Epithelial cell of proximal tubule (primary cell): Measurements from ENCODE around the gene TMEM254. TPM values are rescaled to one million over a fixed set of nuclear protein-coding genes. Genes with fewer than 3 reads are reported as not detected.
"Not testable (repeated sequence)": the region's sequence is repeated elsewhere in the genome, so short reads cannot be mapped to it uniquely, and the experiment has no call there.

Experiments
- DNase-seq: peaks from one replicate; pipeline ENCODE4 v3.0.0-alpha.2; 2011; ENCODE audit warnings: low read depth
- H3K4me3 ChIP-seq: 2 replicates; pipeline ENCODE4 v1.5.1; 2011; ENCODE audit warnings: low read depth, mild to moderate bottlenecking, low read length
- total RNA-seq: library from RNA; depleted of rRNA; stranded (reverse); fragments of >200 nt; gene quantifications from 2 replicates; pipeline ENCODE4 v1.2.3, GENCODE V29; 2015
- TF ChIP-seq, protein P1 (sequence below): conservative IDR thresholded peaks from 2 replicates; pipeline ENCODE4 v1.5.1; 2012; ENCODE audit warnings: low read depth, mild to moderate bottlenecking, low read length

The TMEM254 gene
- total RNA-seq, 1 donor from 2014 or later: 11.6 TPM

DNA sequence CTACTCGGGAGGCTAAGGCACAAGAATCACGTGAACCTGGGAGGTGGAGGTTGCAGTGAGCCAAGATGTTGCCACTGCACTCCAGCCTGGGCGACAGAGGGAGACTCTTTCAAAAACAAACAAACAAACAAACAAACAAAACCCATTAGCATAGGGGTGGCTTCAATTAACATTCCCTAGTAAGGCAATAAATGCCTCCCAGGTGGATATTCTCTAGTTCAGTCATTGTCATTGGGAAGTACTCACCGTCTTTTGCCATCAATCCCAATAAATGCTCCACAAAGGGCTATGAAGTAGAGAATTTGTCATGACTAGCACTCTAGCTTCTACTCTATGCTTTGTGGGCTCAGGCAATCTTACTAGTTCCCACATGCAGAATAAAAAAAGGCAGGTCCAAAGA lies 11.7 kb upstream of the TMEM254 start:
- no peak overlapping the region for H3K4me3 ChIP-seq
- TF ChIP-seq, protein P1, sequence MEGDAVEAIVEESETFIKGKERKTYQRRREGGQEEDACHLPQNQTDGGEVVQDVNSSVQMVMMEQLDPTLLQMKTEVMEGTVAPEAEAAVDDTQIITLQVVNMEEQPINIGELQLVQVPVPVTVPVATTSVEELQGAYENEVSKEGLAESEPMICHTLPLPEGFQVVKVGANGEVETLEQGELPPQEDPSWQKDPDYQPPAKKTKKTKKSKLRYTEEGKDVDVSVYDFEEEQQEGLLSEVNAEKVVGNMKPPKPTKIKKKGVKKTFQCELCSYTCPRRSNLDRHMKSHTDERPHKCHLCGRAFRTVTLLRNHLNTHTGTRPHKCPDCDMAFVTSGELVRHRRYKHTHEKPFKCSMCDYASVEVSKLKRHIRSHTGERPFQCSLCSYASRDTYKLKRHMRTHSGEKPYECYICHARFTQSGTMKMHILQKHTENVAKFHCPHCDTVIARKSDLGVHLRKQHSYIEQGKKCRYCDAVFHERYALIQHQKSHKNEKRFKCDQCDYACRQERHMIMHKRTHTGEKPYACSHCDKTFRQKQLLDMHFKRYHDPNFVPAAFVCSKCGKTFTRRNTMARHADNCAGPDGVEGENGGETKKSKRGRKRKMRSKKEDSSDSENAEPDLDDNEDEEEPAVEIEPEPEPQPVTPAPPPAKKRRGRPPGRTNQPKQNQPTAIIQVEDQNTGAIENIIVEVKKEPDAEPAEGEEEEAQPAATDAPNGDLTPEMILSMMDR: no peak
- DNase-seq: no peak

GRCh38 chr10:80067821-80068220 lies 10.6 kb upstream of the TMEM254 start:
- H3K4me3 ChIP-seq, DNase-seq: not testable (repeated sequence)

- DNase-seq: no peak
- H3K4me3 ChIP-seq: no peak overlapping the region
- TF ChIP-seq, protein P1: no peak
Observed at GRCh38 chr10:80068270-80068669, 10.2 kb upstream of the TMEM254 start.

DNA sequence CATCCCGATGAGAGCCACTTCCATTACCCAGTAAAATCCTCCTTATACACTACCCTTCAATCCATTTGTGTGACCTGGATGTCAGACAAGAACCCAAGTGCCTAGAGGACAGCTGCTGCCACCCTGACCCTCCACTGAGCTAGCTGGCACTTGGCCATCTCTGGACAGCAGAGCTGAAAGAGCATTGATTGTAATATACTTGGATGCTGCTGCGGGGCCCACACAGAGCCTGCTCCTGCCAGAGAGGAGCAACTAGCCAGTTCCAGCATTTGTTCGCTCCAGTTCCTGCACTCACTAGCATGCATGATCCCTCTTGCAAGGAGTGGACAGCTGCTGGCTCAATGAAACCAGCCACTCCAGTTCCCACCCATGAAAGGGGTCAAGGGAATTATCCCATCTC lies 8.4 kb upstream of the TMEM254 start:
- DNase-seq: no peak
- TF ChIP-seq, protein P1: no peak
- H3K4me3 ChIP-seq: no peak overlapping the region

- no peak overlapping the region for H3K4me3 ChIP-seq
- no peak for DNase-seq
- TF ChIP-seq, protein P1: no peak
Observed at GRCh38 chr10:80072584-80072983, 5.9 kb upstream of the TMEM254 start.

DNA sequence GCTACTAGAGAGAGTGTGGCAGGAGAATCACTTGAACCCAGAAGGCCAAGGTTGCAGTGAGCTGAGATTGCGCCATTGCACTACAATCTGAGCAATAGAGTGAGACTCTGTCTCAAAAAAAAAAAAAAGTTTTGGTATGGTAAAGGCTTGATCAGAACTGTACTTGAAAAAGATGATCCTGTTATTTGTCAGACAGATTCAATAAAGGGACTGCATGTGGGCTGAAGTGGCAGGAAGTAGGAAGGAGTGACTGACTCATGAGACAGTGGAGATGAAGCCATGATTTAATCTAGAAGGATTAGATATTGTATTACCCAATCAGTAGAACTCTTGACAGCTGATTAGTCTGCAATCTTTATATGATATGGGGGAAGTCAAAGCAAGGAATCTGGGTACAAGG lies 2.7 kb upstream of the TMEM254 start:
- no peak for DNase-seq

GRCh38 chr10:80077869-80078447 lies 507 bp upstream of the TMEM254 start:
- DNase-seq: no peak
- TF ChIP-seq, protein P1: no peak
- peak overlapping the region; percentile 93 for H3K4me3 ChIP-seq

More for the DNA sequence above, 2.7 kb upstream of the TMEM254 start:
- TF ChIP-seq, protein P1: no peak
- no peak overlapping the region for H3K4me3 ChIP-seq
